ENCODE measurements around the gene ARID4B. TPM values are rescaled to one million over a fixed set of nuclear protein-coding genes. Genes with fewer than 3 reads are reported as not detected.
"Not testable (repeated sequence)": the region's sequence is repeated elsewhere in the genome, so short reads cannot be mapped to it uniquely, and the experiment has no call there.

ARID4B gene
- total RNA-seq, 1 experiment from 2014 or later = 34.6 TPM

DNA sequence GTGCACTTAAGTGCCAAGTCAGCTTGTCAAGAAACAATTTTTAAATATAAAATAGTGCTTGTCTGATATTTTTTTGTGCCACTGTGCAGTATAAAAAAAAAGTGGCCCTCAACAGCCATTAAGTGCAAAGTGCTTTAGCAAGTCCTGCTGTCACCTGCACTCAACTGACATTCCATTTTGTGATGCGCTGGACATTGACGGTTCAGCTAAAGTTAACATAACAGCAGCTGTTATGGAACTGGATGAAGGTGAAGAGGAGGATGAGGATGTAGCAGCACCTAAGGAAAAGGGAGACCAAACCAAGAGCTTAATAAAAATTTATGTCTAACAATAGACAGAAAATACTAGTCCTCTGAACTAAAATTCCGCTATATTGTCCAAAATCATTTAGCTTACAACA lies 159.6 kb downstream of the ARID4B start:
- H3K36me3 ChIP-seq = peaks cover 48% of the 10 kb centered on the region
- DNase-seq = no peak
- no peak overlapping the region for H3K4me3 ChIP-seq
- no peak overlapping the region for H3K27ac ChIP-seq
- no peaks in the 10 kb centered on the region for H3K27me3 ChIP-seq
- no peaks in the 10 kb centered on the region for H3K9me3 ChIP-seq (replicated peaks)
- no peaks in the 10 kb centered on the region for H3K4me1 ChIP-seq

DNA sequence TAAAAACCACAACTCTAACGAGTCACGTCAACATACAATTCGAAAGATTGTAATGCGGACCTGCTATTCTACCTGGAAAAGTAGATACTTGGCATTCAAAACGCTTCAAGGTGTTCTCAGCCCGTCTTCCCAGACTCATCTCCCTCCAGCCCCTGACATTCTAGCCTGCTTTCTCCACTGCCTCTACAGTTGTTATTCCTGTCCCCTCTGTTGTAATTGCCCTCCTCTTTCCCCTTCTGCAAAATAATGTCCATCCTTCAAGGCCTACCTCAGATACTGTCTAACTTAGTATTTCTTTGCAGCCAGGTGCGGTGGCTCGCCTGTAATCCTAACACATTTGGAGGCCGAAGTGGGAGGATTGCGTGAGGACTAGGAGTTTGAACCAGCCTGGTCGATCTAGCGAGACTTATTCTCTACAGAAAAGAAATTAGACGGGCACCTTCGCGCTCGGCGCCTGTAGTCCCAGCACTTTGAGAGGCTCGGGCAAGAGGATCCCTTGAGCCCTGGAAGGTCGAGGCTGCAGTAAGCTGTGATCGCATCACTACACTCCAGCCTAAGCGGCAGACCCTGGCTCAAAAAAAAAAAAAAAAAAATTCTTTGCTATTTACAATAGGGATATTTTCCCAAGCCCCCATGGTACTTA lies 166.2 kb downstream of the ARID4B start:
- Histone ChIP-seq H3K27me3 (no peaks in the 10 kb centered on the region), H3K36me3 (peaks cover 19% of the 10 kb centered on the region), H3K9me3 (replicated peaks) (no peaks in the 10 kb centered on the region), H3K4me1 (no peaks in the 10 kb centered on the region), H3K27ac (peak overlapping the region; percentile 79), H3K4me3 (peak overlapping the region; percentile 87)
- no peak for DNase-seq

DNA sequence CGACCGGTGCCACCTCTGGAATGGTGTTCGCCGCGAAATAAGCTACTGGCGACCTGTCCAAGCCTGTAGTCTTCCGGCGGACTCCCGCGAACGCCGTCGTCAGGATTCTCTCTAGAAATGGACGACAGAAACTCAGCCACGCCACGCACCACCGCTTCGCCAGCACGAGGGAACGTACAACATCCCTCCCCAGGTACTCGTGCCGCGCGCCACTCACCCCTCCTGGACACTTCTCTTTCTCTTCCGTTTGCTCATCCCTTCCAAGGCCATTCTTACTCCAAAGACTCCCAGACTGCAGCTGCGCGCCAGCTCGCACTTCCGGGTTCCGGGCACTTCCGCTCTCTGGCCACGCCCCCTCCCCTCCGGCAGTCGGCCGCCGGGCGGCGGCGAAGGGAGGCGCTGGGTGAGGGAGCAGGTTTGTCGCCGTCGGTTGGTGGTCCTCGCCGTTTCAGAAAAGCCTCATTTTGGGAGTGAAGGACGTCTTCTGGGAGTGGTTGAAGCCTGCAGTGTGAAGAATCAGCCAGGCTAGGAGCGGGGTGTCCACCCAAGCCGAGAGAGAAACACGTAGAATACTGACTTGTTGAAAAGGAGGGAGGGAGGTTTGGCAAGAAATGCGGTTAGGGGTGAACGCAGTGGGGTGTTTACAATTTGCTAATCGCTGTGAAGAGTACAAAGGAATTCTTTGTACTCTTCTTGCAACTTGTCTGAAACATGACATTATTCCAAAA lies 166.9 kb downstream of the ARID4B start, which contains the start of gene RBM34:
RBM34 (minus strand) TSS at position 294 of the 728 bp plus-strand sequence; CDS start at position 270, 24 bp downstream.
- peak; percentile 92 to 94 for DNase-seq
- peak within 1 kb of the TSS; percentile 87 for H3K4me3 ChIP-seq
- peak within 1 kb of the TSS; percentile 79 for H3K27ac ChIP-seq
- no peaks in the 10 kb centered on the region for H3K4me1 ChIP-seq
- peaks cover 26% of the 10 kb centered on the region for H3K36me3 ChIP-seq
- H3K27me3 ChIP-seq = no peaks in the 10 kb centered on the region
- H3K9me3 ChIP-seq (replicated peaks) = no peaks in the 10 kb centered on the region

DNA sequence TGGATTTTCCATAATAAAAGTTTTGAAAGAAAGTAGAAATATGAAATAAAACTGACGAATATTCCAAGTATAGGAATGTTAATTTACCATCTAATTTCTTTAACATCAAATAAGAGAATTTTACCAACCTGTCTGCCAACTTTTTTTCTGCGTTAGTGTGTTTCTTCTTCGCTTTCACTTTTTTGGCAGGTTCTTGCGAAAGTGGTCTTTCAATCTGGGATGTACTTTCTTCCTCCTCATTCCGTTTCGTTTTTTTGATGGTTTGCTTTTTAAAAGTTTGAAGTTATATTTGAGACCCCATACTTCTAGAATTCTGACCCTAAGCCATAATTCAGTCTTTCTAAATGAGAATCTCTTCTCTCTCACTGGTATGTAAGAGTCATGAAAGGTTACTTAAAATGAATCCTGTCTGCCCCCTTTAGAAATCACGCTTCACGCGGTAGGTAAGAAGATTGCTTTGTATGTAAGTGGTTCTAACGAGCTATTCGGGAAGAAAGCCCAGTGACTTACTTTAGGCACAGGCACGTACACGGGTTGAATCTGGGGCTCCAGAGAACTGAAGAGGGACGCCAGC lies 167.5 kb downstream of the ARID4B start:
- peak overlapping the region; percentile 79 for H3K27ac ChIP-seq
- H3K4me1 ChIP-seq = no peaks in the 10 kb centered on the region
- no peaks in the 10 kb centered on the region for H3K27me3 ChIP-seq
- peak overlapping the region; percentile 87 for H3K4me3 ChIP-seq
- H3K9me3 ChIP-seq (replicated peaks) = no peaks in the 10 kb centered on the region
- DNase-seq = no peak
- H3K36me3 ChIP-seq = peaks cover 26% of the 10 kb centered on the region

DNA sequence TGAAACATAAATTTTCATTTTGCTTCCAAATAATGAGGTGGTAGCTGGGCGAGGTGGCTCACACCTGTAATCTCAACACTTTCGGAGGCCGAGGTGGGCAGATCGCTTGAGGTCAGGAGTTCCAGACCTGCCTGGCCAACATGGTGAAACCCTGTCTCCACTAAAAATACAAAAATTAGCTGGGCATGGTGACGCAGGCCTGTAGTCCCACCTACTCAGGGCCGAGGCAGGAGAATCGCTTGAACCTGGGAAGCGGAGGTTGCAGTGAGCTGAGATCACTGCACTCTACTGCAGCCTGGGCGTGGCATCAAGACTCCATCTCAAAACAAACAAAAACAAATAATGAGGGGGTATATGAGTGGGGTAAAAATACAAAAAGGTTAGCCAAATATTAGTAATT lies 168.0 kb downstream of the ARID4B start:
- DNase-seq; H3K27me3 ChIP-seq; H3K27ac ChIP-seq; H3K9me3 ChIP-seq (replicated peaks); H3K4me1 ChIP-seq: not testable (repeated sequence)
- Histone ChIP-seq H3K36me3 (peaks cover 28% of the 10 kb centered on the region), H3K4me3 (peak overlapping the region; percentile 87)

DNA sequence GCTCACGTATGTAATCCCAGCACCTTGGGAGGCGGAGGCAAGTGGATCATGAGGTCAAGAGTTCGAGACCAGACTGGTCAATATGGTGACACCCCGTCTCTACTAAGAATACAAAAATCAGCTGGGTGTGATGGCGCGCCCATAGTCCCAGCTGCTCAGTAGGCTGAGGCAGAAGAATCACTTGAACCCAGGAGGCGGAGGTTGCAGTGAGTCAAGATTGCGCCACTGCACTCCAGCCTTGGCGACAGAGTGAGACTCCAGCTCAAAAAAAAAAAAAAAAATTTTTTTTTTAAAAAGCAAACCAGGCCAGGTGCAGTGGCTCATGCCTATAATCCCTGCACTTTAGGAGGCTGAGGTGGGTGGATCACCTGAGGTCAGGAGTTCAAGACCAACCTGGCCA lies 168.7 kb downstream of the ARID4B start:
- peaks cover 34% of the 10 kb centered on the region for H3K36me3 ChIP-seq
- H3K9me3 ChIP-seq (replicated peaks); H3K4me3 ChIP-seq; H3K27me3 ChIP-seq; DNase-seq; H3K27ac ChIP-seq; H3K4me1 ChIP-seq: not testable (repeated sequence)

DNA sequence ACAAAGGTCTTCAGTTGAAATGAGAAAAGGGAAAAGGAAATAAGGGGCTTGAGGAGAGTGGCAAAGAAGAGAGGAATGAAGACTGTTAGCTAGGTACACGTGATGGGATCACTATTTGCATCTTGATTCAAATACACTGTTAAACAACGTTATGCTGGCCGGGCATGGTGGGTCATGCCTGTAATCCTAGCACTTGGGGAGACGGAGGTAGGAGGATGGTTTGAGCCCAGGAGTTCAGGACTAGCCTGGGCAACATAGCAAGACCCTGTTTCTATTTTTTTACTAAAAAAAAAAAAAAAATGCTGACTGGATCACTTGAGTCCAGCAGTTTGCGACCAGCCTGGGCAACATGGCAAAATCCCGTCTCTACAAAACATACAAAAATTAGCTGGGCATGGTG lies 169.3 kb downstream of the ARID4B start:
- Histone ChIP-seq H3K4me3 (no peak overlapping the region), H3K9me3 (replicated peaks) (no peaks in the 10 kb centered on the region), H3K27ac (no peak overlapping the region), H3K27me3 (no peaks in the 10 kb centered on the region), H3K36me3 (peaks cover 37% of the 10 kb centered on the region), H3K4me1 (no peaks in the 10 kb centered on the region)
- no peak for DNase-seq

DNA sequence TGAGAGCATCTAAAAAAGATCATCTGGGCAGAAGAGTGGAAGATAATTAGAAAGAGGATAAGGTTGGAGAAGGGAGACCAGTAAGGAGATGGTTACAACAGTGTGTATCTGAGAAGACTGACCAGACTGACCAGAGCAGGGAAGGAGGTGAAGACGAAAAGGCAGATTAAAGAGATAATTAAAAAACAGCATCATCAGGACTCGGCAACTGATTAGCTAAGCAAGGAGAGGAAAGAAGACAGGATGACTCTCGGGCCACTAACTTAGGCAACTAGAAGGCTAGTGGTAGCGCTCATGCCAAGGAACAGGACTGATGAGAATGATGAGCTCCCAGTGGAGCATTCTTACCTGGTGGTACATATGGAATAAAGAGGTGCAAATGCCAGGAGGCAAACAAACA lies 170.8 kb downstream of the ARID4B start:
- DNase-seq = no peak
- Histone ChIP-seq H3K36me3 (peaks cover 49% of the 10 kb centered on the region), H3K4me1 (no peaks in the 10 kb centered on the region), H3K9me3 (replicated peaks) (no peaks in the 10 kb centered on the region), H3K27ac (no peak overlapping the region), H3K4me3 (no peak overlapping the region), H3K27me3 (no peaks in the 10 kb centered on the region)

DNA sequence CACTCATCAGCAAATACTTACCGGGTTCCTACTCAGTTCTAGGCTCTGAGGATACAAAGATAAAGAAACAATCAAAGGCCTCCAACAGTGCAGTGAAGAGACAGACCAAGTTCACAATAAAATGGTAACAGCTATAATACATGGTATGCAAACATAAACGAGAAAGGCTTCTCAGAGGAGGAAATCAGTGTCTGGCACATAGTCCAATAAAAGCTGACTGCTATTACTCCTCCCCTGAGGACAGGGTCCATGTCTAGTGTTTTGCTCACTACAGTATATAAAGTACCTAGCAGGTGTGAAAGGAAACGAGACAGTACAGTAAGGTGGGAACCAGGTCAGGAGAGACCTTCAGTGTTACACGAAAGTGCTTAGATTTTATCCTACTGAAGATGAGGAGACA lies 171.2 kb downstream of the ARID4B start:
- no peak overlapping the region for H3K4me3 ChIP-seq
- no peak for DNase-seq
- no peaks in the 10 kb centered on the region for H3K9me3 ChIP-seq (replicated peaks)
- no peaks in the 10 kb centered on the region for H3K4me1 ChIP-seq
- H3K36me3 ChIP-seq = peaks cover 52% of the 10 kb centered on the region
- H3K27ac ChIP-seq = no peak overlapping the region
- no peaks in the 10 kb centered on the region for H3K27me3 ChIP-seq

DNA sequence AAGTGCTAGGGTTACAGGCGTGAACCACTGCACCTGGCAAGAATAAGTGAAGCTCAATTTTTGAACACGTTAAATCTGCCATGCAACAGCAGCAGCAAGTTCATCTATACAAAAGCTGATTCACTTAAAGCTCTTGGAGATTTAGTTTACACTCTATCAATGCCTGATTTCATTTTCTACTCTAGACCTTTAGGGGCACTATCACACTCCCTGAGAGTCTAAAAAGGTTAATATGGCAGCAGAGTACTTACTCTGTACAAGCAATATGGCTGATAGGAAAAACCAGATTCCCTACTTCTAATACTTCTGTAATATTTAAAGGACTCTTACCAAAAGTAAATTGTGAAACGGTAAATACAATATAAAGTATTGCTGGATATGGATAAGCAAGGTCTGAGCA lies 171.7 kb downstream of the ARID4B start:
- Histone ChIP-seq H3K27ac (no peak overlapping the region), H3K4me1 (no peaks in the 10 kb centered on the region), H3K9me3 (replicated peaks) (no peaks in the 10 kb centered on the region), H3K36me3 (peaks cover 57% of the 10 kb centered on the region), H3K27me3 (no peaks in the 10 kb centered on the region), H3K4me3 (no peak overlapping the region)
- no peak for DNase-seq

DNA sequence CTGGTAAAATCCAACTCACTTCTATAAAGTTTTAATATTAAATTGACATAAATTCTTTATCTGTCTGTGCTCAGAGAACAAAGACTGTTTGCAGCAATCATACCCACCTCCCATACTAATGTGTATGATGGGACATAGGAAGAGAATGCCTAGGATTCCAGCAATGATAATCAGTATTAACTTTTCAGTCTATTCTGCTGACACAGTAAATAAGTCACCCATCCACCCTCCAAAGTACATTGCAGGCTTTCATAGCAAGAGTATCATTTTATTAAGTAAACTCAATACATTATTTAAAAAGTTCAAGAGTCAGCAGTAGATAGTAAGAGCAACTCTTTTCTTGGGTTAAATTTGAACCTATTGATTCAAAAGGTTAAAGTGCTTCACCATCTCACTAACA lies 175.7 kb downstream of the ARID4B start:
- no peak overlapping the region for H3K4me3 ChIP-seq
- no peaks in the 10 kb centered on the region for H3K9me3 ChIP-seq (replicated peaks)
- H3K27ac ChIP-seq = no peak overlapping the region
- peaks cover 78% of the 10 kb centered on the region for H3K36me3 ChIP-seq
- no peak for DNase-seq
- H3K4me1 ChIP-seq = no peaks in the 10 kb centered on the region
- no peaks in the 10 kb centered on the region for H3K27me3 ChIP-seq

DNA sequence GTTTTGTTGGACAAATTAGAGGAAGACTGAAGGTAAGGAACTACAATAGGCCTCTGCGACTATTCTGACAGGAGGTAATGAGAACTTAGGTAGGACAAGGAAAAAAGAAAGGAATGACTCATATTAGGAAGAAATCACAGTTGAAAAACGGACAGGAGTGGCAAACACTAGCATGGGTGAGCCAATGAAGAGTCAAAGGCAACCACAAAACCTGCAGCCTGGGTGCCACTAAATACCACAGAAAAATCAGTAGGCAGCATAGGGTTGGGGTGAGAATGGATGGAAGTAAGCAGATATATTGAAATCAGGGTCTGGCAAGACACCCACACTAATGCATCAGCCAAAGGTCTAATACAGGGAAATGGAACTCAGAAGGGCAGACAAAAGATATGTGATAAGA lies 176.9 kb downstream of the ARID4B start:
- Histone ChIP-seq H3K9me3 (replicated peaks) (no peaks in the 10 kb centered on the region), H3K27me3 (no peaks in the 10 kb centered on the region), H3K36me3 (peaks cover 77% of the 10 kb centered on the region), H3K4me1 (no peaks in the 10 kb centered on the region), H3K27ac (no peak overlapping the region), H3K4me3 (no peak overlapping the region)
- DNase-seq = no peak

DNA sequence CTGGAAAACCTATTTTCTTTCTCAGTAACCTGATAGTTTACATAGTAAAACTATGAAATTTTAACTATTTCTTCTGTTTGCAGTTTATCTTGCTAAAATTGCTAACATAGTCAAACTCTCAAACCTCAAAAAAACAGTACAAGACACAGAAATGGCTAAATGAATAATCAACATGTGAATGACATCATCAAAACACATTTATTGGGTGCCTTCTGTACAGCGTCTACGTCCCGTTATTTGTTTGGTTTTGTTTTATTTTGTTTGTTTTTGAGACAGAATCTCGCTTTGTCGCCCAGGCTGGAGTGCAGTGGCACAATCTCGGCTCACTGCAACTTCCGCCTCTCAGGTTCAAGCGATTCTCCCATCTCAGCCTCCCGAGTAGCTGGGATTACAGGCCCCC lies 178.2 kb downstream of the ARID4B start:
- H3K27ac ChIP-seq = no peak overlapping the region
- H3K27me3 ChIP-seq = no peaks in the 10 kb centered on the region
- H3K9me3 ChIP-seq (replicated peaks) = no peaks in the 10 kb centered on the region
- no peaks in the 10 kb centered on the region for H3K4me1 ChIP-seq
- no peak for DNase-seq
- no peak overlapping the region for H3K4me3 ChIP-seq
- peaks cover 78% of the 10 kb centered on the region for H3K36me3 ChIP-seq

DNA sequence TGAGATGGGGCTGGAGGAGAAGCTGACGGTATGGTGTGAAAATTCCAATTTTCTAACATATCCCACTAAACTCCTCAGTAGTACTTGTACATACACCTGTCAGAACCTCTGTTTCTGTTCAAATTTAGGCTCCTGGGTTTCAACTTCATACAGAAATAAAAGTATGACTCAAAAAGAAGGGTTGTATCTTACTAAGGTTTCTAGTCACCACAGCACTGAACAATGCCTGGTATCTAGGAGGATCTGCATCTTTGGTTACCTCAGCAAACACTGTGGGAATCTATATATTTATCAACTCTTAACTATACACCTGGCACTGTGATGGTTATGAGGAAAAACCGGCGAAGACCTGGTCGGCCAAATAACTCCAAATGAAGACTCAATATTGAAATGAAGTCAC lies 180.7 kb downstream of the ARID4B start:
- peaks cover 68% of the 10 kb centered on the region for H3K36me3 ChIP-seq

DNA sequence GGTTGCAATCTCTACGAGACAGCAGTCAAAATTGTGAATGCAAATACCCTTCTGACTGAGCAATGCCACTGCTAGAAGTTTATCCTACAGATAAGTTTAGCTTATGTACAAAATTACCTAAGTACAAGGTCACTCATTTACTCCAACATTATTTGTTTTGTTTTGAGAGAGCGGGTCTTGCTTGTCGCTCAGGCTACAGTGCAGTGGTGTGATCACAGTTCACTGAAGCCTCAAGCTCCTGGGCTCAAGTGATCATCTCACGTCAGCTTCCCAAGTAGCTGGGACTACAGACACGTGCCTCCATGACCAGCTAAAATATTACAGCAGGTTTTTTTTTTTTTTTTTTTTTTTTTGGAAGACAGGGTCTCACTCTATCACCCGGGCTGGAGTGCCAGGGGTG lies 182.3 kb downstream of the ARID4B start:
- peaks cover 59% of the 10 kb centered on the region for H3K36me3 ChIP-seq
- DNase-seq = no peak
- no peak overlapping the region for H3K4me3 ChIP-seq
- H3K27me3 ChIP-seq = no peaks in the 10 kb centered on the region
- H3K27ac ChIP-seq = no peak overlapping the region
- H3K9me3 ChIP-seq (replicated peaks) = no peaks in the 10 kb centered on the region
- H3K4me1 ChIP-seq = no peaks in the 10 kb centered on the region

More for the DNA sequence above, 180.7 kb downstream of the ARID4B start:
- no peak for DNase-seq
- Histone ChIP-seq H3K27me3 (no peaks in the 10 kb centered on the region), H3K4me1 (no peaks in the 10 kb centered on the region), H3K4me3 (no peak overlapping the region), H3K9me3 (replicated peaks) (no peaks in the 10 kb centered on the region), H3K27ac (no peak overlapping the region)
